Smooth muscle cell (in vitro differentiated cells): ENCODE measurements around the gene SAMD4A. TPM values are rescaled to one million over a fixed set of nuclear protein-coding genes. Genes with fewer than 3 reads are reported as not detected.

Experiments
- DNase-seq: peaks from one replicate; lab custom pipeline; 2025; ENCODE audit not compliant: unreplicated experiment; lab: John Stamatoyannopoulos, UW
- H2AFZ ChIP-seq: fragments of 200-600 bp; sonication (generic); 2 replicates; pipeline ENCODE4 v1.6.0; 2016; ENCODE audit warnings: antibody characterized with exemption, low read depth, mild to moderate bottlenecking
- H3F3A ChIP-seq: fragments of 200-600 bp; sonication (generic); 2 replicates; pipeline ENCODE4 v1.6.0; 2017; ENCODE audit warnings: antibody characterized with exemption, low read depth
- H3K27ac ChIP-seq: fragments of 200-600 bp; sonication (generic); 2 replicates; pipeline ENCODE4 v1.5.1; 2016; ENCODE audit warnings: low read depth, mild to moderate bottlenecking
- H3K27me3 ChIP-seq: fragments of 200-600 bp; sonication (generic); 2 replicates; pipeline ENCODE4 v1.6.1; 2016; ENCODE audit warnings: low read depth, mild to moderate bottlenecking
- H3K36me3 ChIP-seq: fragments of 200-600 bp; sonication (generic); 2 replicates; pipeline ENCODE4 v1.5.1; 2016; ENCODE audit warnings: low read depth
- H3K4me1 ChIP-seq: fragments of 200-600 bp; sonication (generic); 2 replicates; pipeline ENCODE4 v1.5.1; 2016; ENCODE audit warnings: low read depth
- H3K4me2 ChIP-seq: fragments of 200-600 bp; sonication (generic); 2 replicates; pipeline ENCODE4 v1.6.0; 2016; ENCODE audit warnings: mild to moderate bottlenecking
- H3K4me3 ChIP-seq: fragments of 200-600 bp; sonication (generic); 2 replicates; pipeline ENCODE4 v1.5.1; 2016; ENCODE audit warnings: mild to moderate bottlenecking
- H3K79me2 ChIP-seq: fragments of 200-600 bp; sonication (generic); 2 replicates; pipeline ENCODE4 v1.6.0; 2016; ENCODE audit warnings: low read depth, mild to moderate bottlenecking
- H3K9ac ChIP-seq: fragments of 200-600 bp; sonication (generic); 2 replicates; pipeline ENCODE4 v1.6.0; 2016; ENCODE audit warnings: low read depth
- H3K9me3 ChIP-seq: fragments of 200-600 bp; sonication (generic); replicated peaks from 2 replicates; pipeline ENCODE4 v1.5.1; 2016; ENCODE audit warnings: low read depth
- H4K20me1 ChIP-seq: fragments of 200-600 bp; sonication (generic); 2 replicates; pipeline ENCODE4 v1.6.0; 2016; ENCODE audit warnings: low read depth
- CTCF ChIP-seq: fragments of 200-600 bp; sonication (generic); IDR thresholded peaks from 2 replicates; pipeline ENCODE4 v1.5.1; 2017; ENCODE audit warnings: borderline replicate concordance, mild to moderate bottlenecking, antibody characterized with exemption; ENCODE audit not compliant: insufficient read depth, poor library complexity, severe bottlenecking
- WGBS: methylation state at CpG from one replicate; pipeline ENCODE4 v1.1.7; 2016; ENCODE audit warnings: low lambda C conversion rate; 5-methylcytosine and 5-hydroxymethylcytosine counted together
- polyA plus RNA-seq: library from polyadenylated mRNA; unstranded; fragments of >200 nt; fragmentation: Nextera tagmentation; extraction: Ambion mirVana; gene quantifications from 2 replicates; pipeline ENCODE4 v1.2.1, GENCODE V29; 2016
- total RNA-seq: library from RNA; depleted of rRNA; stranded (reverse); fragments of >200 nt; gene quantifications from 2 replicates; pipeline ENCODE4 v1.2.3, GENCODE V29; 2014

Gene SAMD4A
- total and polyA plus RNA-seq, 2 experiments from 2014 or later, result 9.2 to 36.7 TPM

GRCh38 chr14:54637270-54638134, 70.6 kb downstream of the SAMD4A start:
- no peak for DNase-seq
- Histone ChIP-seq H3K27ac (peak overlapping the region; percentile 94), H3K9me3 (no peaks in the 10 kb centered on the region), H3K36me3 (no peaks in the 10 kb centered on the region), H2AFZ (no peak overlapping the region), H3K4me3 (no peak overlapping the region), H3K9ac (peak overlapping the region; percentile 52), H4K20me1 (no peaks in the 10 kb centered on the region), H3K4me2 (peak overlapping the region; percentile 30), H3F3A (peaks cover 16% of the 10 kb centered on the region), H3K79me2 (peaks cover 68% of the 10 kb centered on the region), H3K4me1 (peaks cover 17% of the 10 kb centered on the region), H3K27me3 (no peaks in the 10 kb centered on the region)
- TF ChIP-seq CTCF, result no peak
- WGBS, result 87% methylated on average over 8 of the region's 8 CpGs

GRCh38 chr14:54638135-54638446, 71.2 kb downstream of the SAMD4A start:
- Histone ChIP-seq H4K20me1 (no peaks in the 10 kb centered on the region), H3K36me3 (no peaks in the 10 kb centered on the region), H3K9ac (peak overlapping the region; percentile 67), H3F3A (peaks cover 18% of the 10 kb centered on the region), H3K27ac (peak overlapping the region; percentile 94), H3K27me3 (no peaks in the 10 kb centered on the region), H3K79me2 (peaks cover 68% of the 10 kb centered on the region), H2AFZ (no peak overlapping the region), H3K4me2 (peak overlapping the region; percentile 66), H3K9me3 (no peaks in the 10 kb centered on the region), H3K4me3 (no peak overlapping the region), H3K4me1 (peaks cover 23% of the 10 kb centered on the region)
- DNase-seq, result no peak
- no peak for TF ChIP-seq CTCF
- WGBS, result 8% methylated on average over 6 of the region's 6 CpGs

GRCh38 chr14:54639611-54640010, 72.7 kb downstream of the SAMD4A start:
- Histone ChIP-seq H3K27ac (peak overlapping the region; percentile 94), H3K79me2 (peaks cover 70% of the 10 kb centered on the region)
- WGBS, result 78% methylated on average over 2 of the region's 2 CpGs

More at GRCh38 chr14:54639611-54640010, 72.7 kb downstream of the SAMD4A start:
- H4K20me1 ChIP-seq, result no peaks in the 10 kb centered on the region
- H3K4me3 ChIP-seq, result no peak overlapping the region
- no peak for TF ChIP-seq CTCF
- H3K27me3 ChIP-seq, result no peaks in the 10 kb centered on the region
- H3K9me3 ChIP-seq, result no peaks in the 10 kb centered on the region
- H3K9ac ChIP-seq, result no peak overlapping the region
- no peak for DNase-seq
- H2AFZ ChIP-seq, result no peak overlapping the region
- H3F3A ChIP-seq, result peaks cover 22% of the 10 kb centered on the region
- no peak overlapping the region for H3K4me2 ChIP-seq
- H3K4me1 ChIP-seq, result peaks cover 38% of the 10 kb centered on the region
- no peaks in the 10 kb centered on the region for H3K36me3 ChIP-seq
